COLO829 (cell line): ENCODE data around the gene SH3BP5L.

Source experiments
- DNase-seq: peaks from one replicate; pipeline ENCODE4 v3.0.0; 2012; ENCODE audit warnings: low spot score

SH3BP5L gene

DNA sequence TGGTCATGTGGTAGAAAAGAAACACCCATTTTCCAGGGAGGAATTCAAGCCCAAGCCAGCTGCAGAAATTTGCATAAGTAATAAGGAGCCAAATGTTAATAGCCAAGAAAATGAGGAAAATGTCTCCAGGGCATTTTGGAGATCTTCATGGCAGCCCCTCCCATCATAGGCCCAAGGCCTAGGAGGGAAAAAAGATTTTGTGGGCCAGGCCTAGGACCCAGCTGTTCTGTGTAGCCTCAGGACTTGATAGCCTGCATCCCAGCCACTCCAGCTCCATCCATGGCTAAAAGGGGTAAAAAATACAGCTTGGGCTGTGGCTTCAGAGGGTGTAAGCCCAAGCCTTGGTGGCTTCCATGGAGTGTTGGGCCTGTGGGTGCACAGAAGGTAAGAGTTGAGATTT is 48.7 kb downstream of the SH3BP5L start:
- DNase-seq, result no peak

DNA sequence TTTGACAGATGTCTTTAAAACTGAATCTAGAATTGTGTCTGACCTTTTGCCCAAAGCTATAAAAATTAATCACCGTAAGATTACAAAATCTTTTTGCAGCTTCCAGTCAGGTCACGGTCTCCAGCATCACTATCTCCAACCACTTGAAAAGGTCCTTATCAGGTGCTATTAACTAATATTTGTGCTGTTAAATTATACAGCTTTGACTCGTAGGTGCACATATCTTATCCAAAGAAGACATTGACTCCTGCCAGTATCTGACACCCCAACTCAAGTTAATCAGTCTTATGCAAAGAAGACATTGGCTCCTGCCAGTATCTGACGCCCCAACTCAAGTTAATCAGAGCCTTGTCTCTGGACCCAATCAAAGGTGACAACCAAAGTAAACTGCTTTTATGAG is 50.3 kb downstream of the SH3BP5L start:
- DNase-seq, result no peak
